ENCODE results near the gene LCAT. TPM values are rescaled to one million over a fixed set of nuclear protein-coding genes. Genes with fewer than 3 reads are reported as not detected.
"Not testable (repeated sequence)": the region's sequence is repeated elsewhere in the genome, so short reads cannot be mapped to it uniquely, and the experiment has no call there.

LCAT gene
- total RNA-seq, 1 donor from 2014 or later: 22.0 TPM

GRCh38 chr16:67917852-67918236 lies 26.1 kb downstream of the LCAT start:
- Mint-ChIP-seq H3K4me1 (ENCODE audit: low read depth) (peaks cover 24% of the 10 kb centered on the region), H3K4me3 (ENCODE audit: low read depth) (no peak overlapping the region), H3K9me3 (no peaks in the 10 kb centered on the region), H3K27ac (peak overlapping the region; percentile 83), H3K27me3 (ENCODE audit: low read depth) (no peaks in the 10 kb centered on the region), H3K36me3 (ENCODE audit: low read depth) (peaks cover 14% of the 10 kb centered on the region)
- no peak for DNase-seq (ENCODE audit: low spot score)
- intact Hi-C loops (cut with micrococcal nuclease): no loop called here

- H3K27me3 Mint-ChIP-seq (ENCODE audit: low read depth): no peaks in the 10 kb centered on the region
- H3K4me3 Mint-ChIP-seq (ENCODE audit: low read depth): no peak overlapping the region
- H3K36me3 Mint-ChIP-seq (ENCODE audit: low read depth): peaks cover 14% of the 10 kb centered on the region
- peaks cover 22% of the 10 kb centered on the region for H3K4me1 Mint-ChIP-seq (ENCODE audit: low read depth)
- H3K9me3 Mint-ChIP-seq: no peaks in the 10 kb centered on the region
- peak overlapping the region; percentile 83 for H3K27ac Mint-ChIP-seq
- no peak for DNase-seq (ENCODE audit: low spot score)
- intact Hi-C loops (cut with micrococcal nuclease): no loop called here
Measured at GRCh38 chr16:67917140-67917851, 26.6 kb downstream of the LCAT start.

- DNase-seq (ENCODE audit: low spot score): no peak
- no peak overlapping the region for H3K4me3 Mint-ChIP-seq (ENCODE audit: low read depth)
- peaks cover 15% of the 10 kb centered on the region for H3K4me1 Mint-ChIP-seq (ENCODE audit: low read depth)
- peak overlapping the region; percentile 21 for H3K27ac Mint-ChIP-seq
- no peaks in the 10 kb centered on the region for H3K27me3 Mint-ChIP-seq (ENCODE audit: low read depth)
- intact Hi-C loops (cut with micrococcal nuclease): no loop called here
- H3K36me3 Mint-ChIP-seq (ENCODE audit: low read depth): peaks cover 10% of the 10 kb centered on the region
- no peaks in the 10 kb centered on the region for H3K9me3 Mint-ChIP-seq
Measured at GRCh38 chr16:67915831-67916723, 27.8 kb downstream of the LCAT start.

- H3K4me3 Mint-ChIP-seq (ENCODE audit: low read depth); intact Hi-C loops (cut with micrococcal nuclease); H3K27me3 Mint-ChIP-seq (ENCODE audit: low read depth); H3K9me3 Mint-ChIP-seq; H3K27ac Mint-ChIP-seq; H3K36me3 Mint-ChIP-seq (ENCODE audit: low read depth); DNase-seq (ENCODE audit: low spot score): not testable (repeated sequence)
- peaks cover 15% of the 10 kb centered on the region for H3K4me1 Mint-ChIP-seq (ENCODE audit: low read depth)
Measured at GRCh38 chr16:67915496-67915769, 28.5 kb downstream of the LCAT start.

GRCh38 chr16:67914758-67915495 lies 29.0 kb downstream of the LCAT start:
- H3K4me1 Mint-ChIP-seq (ENCODE audit: low read depth): peaks cover 17% of the 10 kb centered on the region
- H3K9me3 Mint-ChIP-seq: no peaks in the 10 kb centered on the region
- no peak overlapping the region for H3K4me3 Mint-ChIP-seq (ENCODE audit: low read depth)
- H3K27me3 Mint-ChIP-seq (ENCODE audit: low read depth): no peaks in the 10 kb centered on the region
- DNase-seq (ENCODE audit: low spot score): no peak
- H3K27ac Mint-ChIP-seq: peak overlapping the region; percentile 50
- peaks cover 15% of the 10 kb centered on the region for H3K36me3 Mint-ChIP-seq (ENCODE audit: low read depth)
- intact Hi-C loops (cut with micrococcal nuclease): no loop called here

- peaks cover 17% of the 10 kb centered on the region for H3K36me3 Mint-ChIP-seq (ENCODE audit: low read depth)
- intact Hi-C loops (cut with micrococcal nuclease): no loop called here
- H3K27me3 Mint-ChIP-seq (ENCODE audit: low read depth): no peaks in the 10 kb centered on the region
- no peak for DNase-seq (ENCODE audit: low spot score)
- H3K27ac Mint-ChIP-seq: peak overlapping the region; percentile 12
- peaks cover 7% of the 10 kb centered on the region for H3K4me1 Mint-ChIP-seq (ENCODE audit: low read depth)
- no peak overlapping the region for H3K4me3 Mint-ChIP-seq (ENCODE audit: low read depth)
- H3K9me3 Mint-ChIP-seq: no peaks in the 10 kb centered on the region
Measured at GRCh38 chr16:67910158-67910557, 33.8 kb downstream of the LCAT start.

- intact Hi-C loops (cut with micrococcal nuclease): no loop called here
- Mint-ChIP-seq H3K27me3 (ENCODE audit: low read depth) (no peaks in the 10 kb centered on the region), H3K36me3 (ENCODE audit: low read depth) (peaks cover 17% of the 10 kb centered on the region), H3K4me3 (ENCODE audit: low read depth) (no peak overlapping the region), H3K27ac (peak overlapping the region; percentile 68), H3K9me3 (no peaks in the 10 kb centered on the region), H3K4me1 (ENCODE audit: low read depth) (peaks cover 7% of the 10 kb centered on the region)
- no peak for DNase-seq (ENCODE audit: low spot score)
Measured at GRCh38 chr16:67909056-67909742, 34.7 kb downstream of the LCAT start.

- Mint-ChIP-seq H3K27me3 (ENCODE audit: low read depth) (no peaks in the 10 kb centered on the region), H3K4me3 (ENCODE audit: low read depth) (no peak overlapping the region), H3K36me3 (ENCODE audit: low read depth) (peaks cover 22% of the 10 kb centered on the region), H3K9me3 (no peaks in the 10 kb centered on the region), H3K27ac (no peak overlapping the region), H3K4me1 (ENCODE audit: low read depth) (peaks cover 7% of the 10 kb centered on the region)
- intact Hi-C loops (cut with micrococcal nuclease): no loop called here
- DNase-seq (ENCODE audit: low spot score): no peak
Measured at GRCh38 chr16:67907397-67908180, 36.3 kb downstream of the LCAT start.

- peaks cover 5% of the 10 kb centered on the region for H3K36me3 Mint-ChIP-seq (ENCODE audit: low read depth)
- no peaks in the 10 kb centered on the region for H3K27me3 Mint-ChIP-seq (ENCODE audit: low read depth)
- no peak for DNase-seq (ENCODE audit: low spot score)
- H3K27ac Mint-ChIP-seq: no peak overlapping the region
- no peaks in the 10 kb centered on the region for H3K9me3 Mint-ChIP-seq
- H3K4me3 Mint-ChIP-seq (ENCODE audit: low read depth): no peak overlapping the region
- intact Hi-C loops (cut with micrococcal nuclease): no loop called here
- H3K4me1 Mint-ChIP-seq (ENCODE audit: low read depth): peaks cover 9% of the 10 kb centered on the region
Measured at GRCh38 chr16:67902831-67903230, 41.1 kb downstream of the LCAT start.

GRCh38 chr16:67901734-67902133 lies 42.2 kb downstream of the LCAT start:
- Mint-ChIP-seq H3K4me1 (ENCODE audit: low read depth) (peaks cover 8% of the 10 kb centered on the region), H3K36me3 (ENCODE audit: low read depth) (peaks cover 5% of the 10 kb centered on the region), H3K27ac (no peak overlapping the region), H3K9me3 (no peaks in the 10 kb centered on the region), H3K27me3 (ENCODE audit: low read depth) (no peaks in the 10 kb centered on the region), H3K4me3 (ENCODE audit: low read depth) (no peak overlapping the region)
- intact Hi-C loops (cut with micrococcal nuclease): no loop called here
- DNase-seq (ENCODE audit: low spot score): no peak

GRCh38 chr16:67897231-67897630 lies 46.7 kb downstream of the LCAT start:
- no peaks in the 10 kb centered on the region for H3K9me3 Mint-ChIP-seq
- H3K27me3 Mint-ChIP-seq (ENCODE audit: low read depth): no peaks in the 10 kb centered on the region
- H3K27ac Mint-ChIP-seq: no peak overlapping the region
- no peaks in the 10 kb centered on the region for H3K36me3 Mint-ChIP-seq (ENCODE audit: low read depth)
- H3K4me3 Mint-ChIP-seq (ENCODE audit: low read depth): no peak overlapping the region
- DNase-seq (ENCODE audit: low spot score): no peak
- peaks cover 27% of the 10 kb centered on the region for H3K4me1 Mint-ChIP-seq (ENCODE audit: low read depth)
- intact Hi-C loops (cut with micrococcal nuclease): no loop called here

Measured in activated T-helper 2 cell treated with anti-CD3 and anti-CD28 coated beads, Interferon-gamma antibody, Interleukin-2, Interleukin-4, amounts not matched to agents 10 μg/mL and 5 μg/mL and 100 μg/mL, durations not matched to agents 14 hours and 24 hours and 36 hours (primary cell).